SK-N-SH treated with all-trans-retinoic acid at 6 μM for 48 hours (cell line): ENCODE measurements around the gene GNS.
"Not testable (repeated sequence)": the region's sequence is repeated elsewhere in the genome, so short reads cannot be mapped to it uniquely, and the experiment has no call there.

ENCODE experiments used
- ATAC-seq: fragments of 200-7000 bp; cut with Tn5 transposase; 3 replicates; pipeline ENCODE4 v1.9.1; 2020; ENCODE audit warnings: mild to moderate bottlenecking, moderate library complexity
- BACH2 ChIP-seq: fragments of 250-450 bp; sonication (Bioruptor Pico); IDR thresholded peaks from 2 replicates; pipeline ENCODE4 v1.9.0; 2021; ENCODE audit warnings: mild to moderate bottlenecking, borderline replicate concordance
- CSDC2 ChIP-seq: fragments of 250-450 bp; sonication (Bioruptor Pico); IDR thresholded peaks from 2 replicates; pipeline ENCODE4 v1.5.0; 2020; ENCODE audit warnings: mild to moderate bottlenecking, moderate library complexity
- ESRRG ChIP-seq: fragments of 250-450 bp; sonication (Bioruptor Pico); IDR thresholded peaks from 2 replicates; pipeline ENCODE4 v1.6.1; 2021; ENCODE audit warnings: mild to moderate bottlenecking
- GLIS3 ChIP-seq: fragments of 250-450 bp; sonication (Bioruptor Pico); IDR thresholded peaks from 2 replicates; pipeline ENCODE4 v1.5.0; 2020; ENCODE audit warnings: mild to moderate bottlenecking, moderate library complexity
- ISL1 ChIP-seq: fragments of 250-450 bp; sonication (Bioruptor Pico); IDR thresholded peaks from 2 replicates; pipeline ENCODE4 v2.1.2; 2022; ENCODE audit warnings: mild to moderate bottlenecking, moderate library complexity
- POU6F1 ChIP-seq: fragments of 250-450 bp; sonication (Bioruptor Pico); IDR thresholded peaks from 2 replicates; pipeline ENCODE4 v1.8.0; 2021; ENCODE audit warnings: low read depth, mild to moderate bottlenecking, moderate library complexity, borderline replicate concordance
- PPARA ChIP-seq: fragments of 250-450 bp; sonication (Bioruptor Pico); IDR thresholded peaks from 2 replicates; pipeline ENCODE4 v1.5.0; 2020; ENCODE audit warnings: mild to moderate bottlenecking, borderline replicate concordance
- RARB ChIP-seq: fragments of 250-450 bp; sonication (Bioruptor Pico); IDR thresholded peaks from 2 replicates; pipeline ENCODE4 v1.8.0; 2021; ENCODE audit warnings: mild to moderate bottlenecking, moderate library complexity
- TCF4 ChIP-seq: fragments of 250-450 bp; sonication (Bioruptor Pico); IDR thresholded peaks from 2 replicates; pipeline ENCODE4 v1.8.0; 2021; ENCODE audit warnings: mild to moderate bottlenecking, moderate library complexity, borderline replicate concordance
- TOX ChIP-seq: fragments of 250-450 bp; sonication (Bioruptor Pico); IDR thresholded peaks from 2 replicates; pipeline ENCODE4 v1.8.0; 2021; ENCODE audit warnings: mild to moderate bottlenecking, moderate library complexity, borderline replicate concordance
- ZC3H10 ChIP-seq: fragments of 250-450 bp; sonication (Bioruptor Pico); IDR thresholded peaks from 2 replicates; pipeline ENCODE4 v1.5.1; 2021; ENCODE audit warnings: mild to moderate bottlenecking, moderate library complexity
- ZFP3 ChIP-seq: fragments of 250-450 bp; sonication (Bioruptor Pico); IDR thresholded peaks from 2 replicates; pipeline ENCODE4 v1.5.0; 2020; ENCODE audit warnings: mild to moderate bottlenecking, moderate library complexity
- ZFP30 ChIP-seq: fragments of 450-650 bp; formaldehyde crosslinking; IDR thresholded peaks from 2 replicates; pipeline ENCODE4 v1.5.0; 2022; ENCODE audit warnings: mild to moderate bottlenecking, moderate library complexity
- ZNF565 ChIP-seq: fragments of 450-650 bp; formaldehyde crosslinking; conservative IDR thresholded peaks from 2 replicates; pipeline ENCODE4 v1.5.0; 2020; ENCODE audit warnings: low read depth, mild to moderate bottlenecking, moderate library complexity
- ZNF70 ChIP-seq: fragments of 450-650 bp; formaldehyde crosslinking; IDR thresholded peaks from 2 replicates; pipeline ENCODE4 v1.5.0; 2020; ENCODE audit warnings: mild to moderate bottlenecking, moderate library complexity
- ZNF8 ChIP-seq: fragments of 450-650 bp; formaldehyde crosslinking; IDR thresholded peaks from 2 replicates; pipeline ENCODE4 v1.5.0; 2020; ENCODE audit warnings: mild to moderate bottlenecking, moderate library complexity
- TF ChIP-seq, protein P1 (sequence below): fragments of 250-450 bp; sonication (Bioruptor Pico); IDR thresholded peaks from 2 replicates; pipeline ENCODE4 v1.5.1; 2020; ENCODE audit warnings: low read depth, mild to moderate bottlenecking, moderate library complexity
- TF ChIP-seq, protein P2 (sequence below): fragments of 250-450 bp; sonication (Bioruptor Pico); IDR thresholded peaks from 2 replicates; pipeline ENCODE4 v1.5.0; 2020; ENCODE audit warnings: mild to moderate bottlenecking, moderate library complexity
- TF ChIP-seq, protein P3 (sequence below): fragments of 250-450 bp; sonication (Bioruptor Pico); IDR thresholded peaks from 2 replicates; pipeline ENCODE4 v1.5.1; 2021; ENCODE audit warnings: mild to moderate bottlenecking, moderate library complexity

The GNS gene

GRCh38 chr12:64780132-64780530 is 20.9 kb upstream of the GNS start (continued):
- TF ChIP-seq, protein P1, sequence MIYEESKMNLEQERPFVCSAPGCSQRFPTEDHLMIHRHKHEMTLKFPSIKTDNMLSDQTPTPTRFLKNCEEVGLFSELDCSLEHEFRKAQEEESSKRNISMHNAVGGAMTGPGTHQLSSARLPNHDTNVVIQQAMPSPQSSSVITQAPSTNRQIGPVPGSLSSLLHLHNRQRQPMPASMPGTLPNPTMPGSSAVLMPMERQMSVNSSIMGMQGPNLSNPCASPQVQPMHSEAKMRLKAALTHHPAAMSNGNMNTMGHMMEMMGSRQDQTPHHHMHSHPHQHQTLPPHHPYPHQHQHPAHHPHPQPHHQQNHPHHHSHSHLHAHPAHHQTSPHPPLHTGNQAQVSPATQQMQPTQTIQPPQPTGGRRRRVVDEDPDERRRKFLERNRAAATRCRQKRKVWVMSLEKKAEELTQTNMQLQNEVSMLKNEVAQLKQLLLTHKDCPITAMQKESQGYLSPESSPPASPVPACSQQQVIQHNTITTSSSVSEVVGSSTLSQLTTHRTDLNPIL (CRISPR knock-in tag), result no peak
- TF ChIP-seq, protein P2, sequence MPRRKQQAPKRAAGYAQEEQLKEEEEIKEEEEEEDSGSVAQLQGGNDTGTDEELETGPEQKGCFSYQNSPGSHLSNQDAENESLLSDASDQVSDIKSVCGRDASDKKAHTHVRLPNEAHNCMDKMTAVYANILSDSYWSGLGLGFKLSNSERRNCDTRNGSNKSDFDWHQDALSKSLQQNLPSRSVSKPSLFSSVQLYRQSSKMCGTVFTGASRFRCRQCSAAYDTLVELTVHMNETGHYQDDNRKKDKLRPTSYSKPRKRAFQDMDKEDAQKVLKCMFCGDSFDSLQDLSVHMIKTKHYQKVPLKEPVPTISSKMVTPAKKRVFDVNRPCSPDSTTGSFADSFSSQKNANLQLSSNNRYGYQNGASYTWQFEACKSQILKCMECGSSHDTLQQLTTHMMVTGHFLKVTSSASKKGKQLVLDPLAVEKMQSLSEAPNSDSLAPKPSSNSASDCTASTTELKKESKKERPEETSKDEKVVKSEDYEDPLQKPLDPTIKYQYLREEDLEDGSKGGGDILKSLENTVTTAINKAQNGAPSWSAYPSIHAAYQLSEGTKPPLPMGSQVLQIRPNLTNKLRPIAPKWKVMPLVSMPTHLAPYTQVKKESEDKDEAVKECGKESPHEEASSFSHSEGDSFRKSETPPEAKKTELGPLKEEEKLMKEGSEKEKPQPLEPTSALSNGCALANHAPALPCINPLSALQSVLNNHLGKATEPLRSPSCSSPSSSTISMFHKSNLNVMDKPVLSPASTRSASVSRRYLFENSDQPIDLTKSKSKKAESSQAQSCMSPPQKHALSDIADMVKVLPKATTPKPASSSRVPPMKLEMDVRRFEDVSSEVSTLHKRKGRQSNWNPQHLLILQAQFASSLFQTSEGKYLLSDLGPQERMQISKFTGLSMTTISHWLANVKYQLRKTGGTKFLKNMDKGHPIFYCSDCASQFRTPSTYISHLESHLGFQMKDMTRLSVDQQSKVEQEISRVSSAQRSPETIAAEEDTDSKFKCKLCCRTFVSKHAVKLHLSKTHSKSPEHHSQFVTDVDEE (CRISPR knock-in tag), result no peak
- no peak for TF ChIP-seq TCF4 (CRISPR knock-in tag)

DNA sequence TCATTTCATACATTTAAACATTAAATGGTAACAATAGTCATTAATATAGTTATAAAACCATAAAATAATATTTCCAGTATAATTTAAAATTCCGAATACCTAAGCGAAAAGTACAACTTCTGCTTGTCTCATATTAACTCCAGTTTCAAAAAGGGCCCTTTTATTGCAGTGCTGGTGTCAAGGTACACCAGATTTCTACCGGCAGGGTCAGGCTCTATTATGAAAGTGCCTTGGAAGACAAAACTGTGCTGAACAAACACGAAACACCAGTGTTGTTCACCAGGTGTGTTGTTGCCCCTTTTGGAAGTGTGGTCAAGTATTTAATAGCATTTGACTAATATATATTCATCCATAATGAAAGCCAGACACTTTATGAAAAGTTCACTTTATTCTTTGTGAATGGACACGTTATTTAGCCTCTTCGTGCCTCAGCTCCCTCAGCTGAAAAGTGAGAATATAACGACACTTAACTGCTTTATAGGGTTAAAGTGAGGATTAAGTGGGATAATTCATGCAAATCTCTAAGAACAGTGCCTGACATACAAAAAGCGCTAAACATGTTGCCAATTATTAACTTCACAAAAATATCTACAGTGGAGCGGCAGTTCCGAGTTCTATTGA is 20.3 kb upstream of the GNS start:
- ATAC-seq, result no peak
- TF ChIP-seq, protein P2 (CRISPR knock-in tag), result no peak
- no peak for TF ChIP-seq ZFP3
- no peak for TF ChIP-seq TOX (CRISPR knock-in tag)
- TF ChIP-seq, protein P1 (CRISPR knock-in tag), result no peak
- TF ChIP-seq, protein P3, sequence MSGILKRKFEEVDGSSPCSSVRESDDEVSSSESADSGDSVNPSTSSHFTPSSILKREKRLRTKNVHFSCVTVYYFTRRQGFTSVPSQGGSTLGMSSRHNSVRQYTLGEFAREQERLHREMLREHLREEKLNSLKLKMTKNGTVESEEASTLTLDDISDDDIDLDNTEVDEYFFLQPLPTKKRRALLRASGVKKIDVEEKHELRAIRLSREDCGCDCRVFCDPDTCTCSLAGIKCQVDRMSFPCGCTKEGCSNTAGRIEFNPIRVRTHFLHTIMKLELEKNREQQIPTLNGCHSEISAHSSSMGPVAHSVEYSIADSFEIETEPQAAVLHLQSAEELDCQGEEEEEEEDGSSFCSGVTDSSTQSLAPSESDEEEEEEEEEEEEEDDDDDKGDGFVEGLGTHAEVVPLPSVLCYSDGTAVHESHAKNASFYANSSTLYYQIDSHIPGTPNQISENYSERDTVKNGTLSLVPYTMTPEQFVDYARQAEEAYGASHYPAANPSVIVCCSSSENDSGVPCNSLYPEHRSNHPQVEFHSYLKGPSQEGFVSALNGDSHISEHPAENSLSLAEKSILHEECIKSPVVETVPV (CRISPR knock-in tag), result no peak
- no peak for TF ChIP-seq ZNF70
- TF ChIP-seq TCF4 (CRISPR knock-in tag), result no peak
- no peak for TF ChIP-seq RARB (CRISPR knock-in tag)
- no peak for TF ChIP-seq ESRRG (CRISPR knock-in tag)
- TF ChIP-seq PPARA (CRISPR knock-in tag), result no peak
- TF ChIP-seq ISL1, result no peak
- TF ChIP-seq GLIS3 (CRISPR knock-in tag), result no peak
- no peak for TF ChIP-seq BACH2 (CRISPR knock-in tag)
- TF ChIP-seq ZNF565 (CRISPR knock-in tag), result no peak

DNA sequence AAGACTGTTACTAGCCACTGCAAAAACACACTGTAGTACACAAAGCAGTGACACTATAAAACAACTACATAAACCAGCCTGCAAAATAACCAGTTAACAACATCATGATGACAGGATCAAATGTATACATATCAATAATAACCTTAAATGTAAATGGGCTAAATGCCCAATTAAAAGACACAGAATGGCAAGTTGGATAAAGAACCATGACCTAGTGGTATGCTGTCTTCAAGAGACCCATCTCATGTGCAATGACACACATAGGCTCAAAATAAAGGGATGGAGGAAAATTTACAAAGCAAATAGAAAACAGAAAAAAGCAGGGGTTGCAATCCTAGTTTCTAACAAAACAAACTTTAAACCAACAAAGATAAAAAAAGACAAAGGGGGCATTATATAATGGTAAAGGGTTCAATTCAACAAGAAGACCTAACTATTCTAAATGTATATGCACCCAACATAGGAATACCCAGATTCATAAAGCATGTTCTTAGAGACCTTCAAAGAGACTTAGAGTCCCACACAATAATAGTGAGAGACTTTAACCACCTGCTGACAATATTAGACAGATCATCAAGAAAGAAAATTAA is 16.0 kb upstream of the GNS start:
- not testable (repeated sequence) for ATAC-seq

- ATAC-seq, result no peak
- no peak for TF ChIP-seq ZNF8
- TF ChIP-seq, protein P3 (CRISPR knock-in tag), result no peak
- TF ChIP-seq ZFP3, result no peak
- no peak for TF ChIP-seq BACH2 (CRISPR knock-in tag)
- TF ChIP-seq CSDC2, result no peak
- no peak for TF ChIP-seq TCF4 (CRISPR knock-in tag)
- no peak for TF ChIP-seq ZNF565 (CRISPR knock-in tag)
- no peak for TF ChIP-seq ZC3H10 (CRISPR knock-in tag)
- TF ChIP-seq, protein P1 (CRISPR knock-in tag), result no peak
- no peak for TF ChIP-seq ZFP30 (CRISPR knock-in tag)
- TF ChIP-seq POU6F1, result no peak
- TF ChIP-seq GLIS3 (CRISPR knock-in tag), result no peak
- no peak for TF ChIP-seq ZNF70
- TF ChIP-seq ESRRG (CRISPR knock-in tag), result no peak
Observed at GRCh38 chr12:64773386-64773785, 14.2 kb upstream of the GNS start.
